SK-N-MC (cell line): ENCODE measurements around the gene MACROD2.

Source experiments
- EZH2 ChIP-seq: fragments of 200-600 bp; sonication (generic); IDR thresholded peaks from one replicate; pipeline ENCODE4 v1.6.1; 2017; ENCODE audit warnings: antibody characterized with exemption
- POLR2AphosphoS5 ChIP-seq: IDR thresholded peaks from 2 replicates; pipeline ENCODE4 v1.6.1; 2012; ENCODE audit warnings: mild to moderate bottlenecking, low read depth, low read length, borderline replicate concordance

DNA sequence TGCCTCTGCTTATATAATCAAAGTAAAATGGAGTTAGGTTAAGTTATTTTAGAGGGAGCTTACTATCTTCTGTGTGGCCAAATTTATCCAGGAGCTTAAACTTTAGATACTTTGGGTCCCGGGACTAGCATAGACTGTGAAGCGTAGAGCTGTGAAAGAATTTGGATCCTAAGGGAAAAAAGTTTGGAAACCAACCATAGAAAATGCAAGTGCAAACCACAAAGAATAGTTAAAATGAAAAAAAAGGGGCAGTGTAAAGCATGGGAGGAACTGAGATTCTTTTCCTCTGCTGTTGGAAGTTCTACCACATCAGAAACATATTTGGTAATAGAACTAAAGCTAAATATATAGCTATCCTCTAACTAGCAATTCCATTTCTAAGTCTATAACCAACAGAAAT, 574.3 kb downstream of the MACROD2 start:
- no peak for TF ChIP-seq POLR2AphosphoS5
- no peak for TF ChIP-seq EZH2
